ENCODE results near the gene RNF13.

Gene RNF13

DNA sequence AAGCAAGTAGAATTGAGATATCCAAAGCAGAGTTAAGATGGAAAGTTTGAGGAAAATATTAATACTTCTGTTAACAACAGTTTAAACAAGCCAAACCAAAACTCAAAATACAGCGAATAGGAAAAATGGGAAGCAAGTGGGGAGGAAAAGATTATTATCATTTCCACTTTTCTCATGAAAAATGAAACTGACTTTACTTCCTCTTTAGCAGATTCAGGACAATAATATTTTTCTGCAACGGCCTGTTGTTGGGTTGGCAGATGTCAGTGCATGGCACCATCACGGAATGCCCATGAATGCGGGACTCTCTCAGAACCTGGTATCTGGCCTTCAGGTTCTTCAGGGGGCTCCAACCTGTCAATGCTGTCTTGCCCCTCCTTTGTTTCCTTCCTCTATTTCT, 31.8 kb upstream of the RNF13 start:
- TF ChIP-seq, protein P1, sequence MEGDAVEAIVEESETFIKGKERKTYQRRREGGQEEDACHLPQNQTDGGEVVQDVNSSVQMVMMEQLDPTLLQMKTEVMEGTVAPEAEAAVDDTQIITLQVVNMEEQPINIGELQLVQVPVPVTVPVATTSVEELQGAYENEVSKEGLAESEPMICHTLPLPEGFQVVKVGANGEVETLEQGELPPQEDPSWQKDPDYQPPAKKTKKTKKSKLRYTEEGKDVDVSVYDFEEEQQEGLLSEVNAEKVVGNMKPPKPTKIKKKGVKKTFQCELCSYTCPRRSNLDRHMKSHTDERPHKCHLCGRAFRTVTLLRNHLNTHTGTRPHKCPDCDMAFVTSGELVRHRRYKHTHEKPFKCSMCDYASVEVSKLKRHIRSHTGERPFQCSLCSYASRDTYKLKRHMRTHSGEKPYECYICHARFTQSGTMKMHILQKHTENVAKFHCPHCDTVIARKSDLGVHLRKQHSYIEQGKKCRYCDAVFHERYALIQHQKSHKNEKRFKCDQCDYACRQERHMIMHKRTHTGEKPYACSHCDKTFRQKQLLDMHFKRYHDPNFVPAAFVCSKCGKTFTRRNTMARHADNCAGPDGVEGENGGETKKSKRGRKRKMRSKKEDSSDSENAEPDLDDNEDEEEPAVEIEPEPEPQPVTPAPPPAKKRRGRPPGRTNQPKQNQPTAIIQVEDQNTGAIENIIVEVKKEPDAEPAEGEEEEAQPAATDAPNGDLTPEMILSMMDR (IDR thresholded peaks at IDR 0.05; ENCODE audit: low read depth, low read length): no peak
- Histone ChIP-seq H3K4me1 (no peaks in the 10 kb centered on the region), H3K9me3 (no peaks in the 10 kb centered on the region)

DNA sequence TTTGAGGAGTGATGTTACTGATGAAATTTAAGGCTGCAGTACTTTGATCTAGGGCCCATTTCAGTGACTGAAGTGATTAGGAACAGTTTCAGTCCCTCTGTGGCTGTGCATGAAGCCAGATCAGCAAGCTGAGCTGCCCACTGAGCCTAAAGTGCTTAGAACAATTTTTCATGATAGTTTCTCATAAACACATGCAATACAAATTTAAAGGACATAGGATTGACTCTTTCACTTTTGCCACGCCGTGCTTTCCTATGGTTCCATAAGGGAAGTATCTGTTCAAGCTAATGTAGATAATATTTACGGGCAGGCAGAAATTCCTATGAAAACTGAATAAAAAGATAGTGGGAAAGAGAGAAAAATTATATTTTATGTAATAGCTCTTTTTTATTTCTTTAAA, 31.3 kb upstream of the RNF13 start:
- Histone ChIP-seq H3K4me3 (ENCODE audit: low read depth, low read length) (no peak overlapping the region), H3K9me3 (no peaks in the 10 kb centered on the region), H3K27me3 (no peaks in the 10 kb centered on the region), H3K36me3 (no peaks in the 10 kb centered on the region), H3K4me1 (no peaks in the 10 kb centered on the region)
- DNase-seq: no peak
- TF ChIP-seq, protein P1 (IDR thresholded peaks at IDR 0.05; ENCODE audit: low read depth, low read length): no peak

More for the DNA sequence above, 31.8 kb upstream of the RNF13 start:
- Histone ChIP-seq H3K36me3 (no peaks in the 10 kb centered on the region), H3K4me3 (ENCODE audit: low read depth, low read length) (no peak overlapping the region), H3K27me3 (no peaks in the 10 kb centered on the region)
- DNase-seq: no peak

DNA sequence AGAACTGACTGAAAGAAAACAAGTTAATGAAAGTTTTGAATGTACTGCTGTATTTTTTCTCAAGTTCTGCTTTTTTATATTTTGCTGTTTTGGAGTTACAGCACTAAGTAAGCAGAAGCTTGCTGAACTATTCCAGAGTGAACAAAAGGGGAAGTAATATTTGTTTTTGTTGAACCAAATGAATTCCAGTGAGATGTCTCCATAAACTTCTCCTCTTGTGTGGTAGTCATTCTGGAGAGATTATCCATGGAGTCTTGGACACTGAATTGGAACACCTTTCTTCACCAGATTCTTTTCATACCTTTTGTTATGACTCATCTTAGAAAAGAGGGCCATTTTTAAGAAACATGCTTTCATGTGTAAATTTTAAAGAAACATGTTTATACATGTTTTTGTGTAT, 29.4 kb upstream of the RNF13 start:
- Histone ChIP-seq H3K36me3 (no peaks in the 10 kb centered on the region), H3K9me3 (no peaks in the 10 kb centered on the region), H3K4me1 (no peaks in the 10 kb centered on the region), H3K4me3 (ENCODE audit: low read depth, low read length) (no peak overlapping the region), H3K27me3 (peaks cover 9% of the 10 kb centered on the region)
- DNase-seq: no peak
- TF ChIP-seq, protein P1 (IDR thresholded peaks at IDR 0.05; ENCODE audit: low read depth, low read length): no peak

DNA sequence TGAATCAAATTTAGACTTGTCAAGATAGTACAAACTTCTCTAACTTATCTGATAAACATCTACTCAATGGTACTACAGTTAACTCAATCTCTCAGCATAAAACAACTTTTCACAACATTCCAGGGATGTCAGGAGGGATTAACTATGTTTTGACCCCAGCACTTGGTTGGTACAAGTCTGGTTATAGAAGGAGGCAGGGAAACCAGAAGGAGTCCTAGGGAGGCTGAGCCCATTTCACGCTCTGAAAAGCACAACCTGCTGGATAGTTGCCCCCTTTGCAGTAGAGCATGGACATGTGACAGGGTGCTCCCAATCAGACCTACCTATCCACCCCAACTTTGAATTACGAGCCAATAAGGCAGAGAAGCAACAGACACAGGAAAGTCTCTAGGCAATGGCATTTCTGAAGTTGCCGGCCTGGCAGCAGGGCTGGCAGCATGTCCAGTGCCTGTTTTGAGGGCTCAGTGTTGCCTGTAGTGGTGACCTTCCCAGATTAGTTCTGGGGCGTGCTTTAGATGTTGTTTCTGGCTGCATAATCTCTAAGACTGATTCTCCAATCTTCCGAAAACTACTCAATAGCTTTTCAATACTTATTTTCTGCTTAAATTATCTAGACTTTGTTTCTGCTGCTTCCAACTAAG, 28.8 kb upstream of the RNF13 start:
- H3K4me1 ChIP-seq: no peaks in the 10 kb centered on the region
- no peaks in the 10 kb centered on the region for H3K36me3 ChIP-seq
- no peak for DNase-seq
- H3K9me3 ChIP-seq: no peaks in the 10 kb centered on the region
- TF ChIP-seq, protein P1 (IDR thresholded peaks at IDR 0.05; ENCODE audit: low read depth, low read length): no peak
- peaks cover 9% of the 10 kb centered on the region for H3K27me3 ChIP-seq
- H3K4me3 ChIP-seq (ENCODE audit: low read depth, low read length): no peak overlapping the region

DNA sequence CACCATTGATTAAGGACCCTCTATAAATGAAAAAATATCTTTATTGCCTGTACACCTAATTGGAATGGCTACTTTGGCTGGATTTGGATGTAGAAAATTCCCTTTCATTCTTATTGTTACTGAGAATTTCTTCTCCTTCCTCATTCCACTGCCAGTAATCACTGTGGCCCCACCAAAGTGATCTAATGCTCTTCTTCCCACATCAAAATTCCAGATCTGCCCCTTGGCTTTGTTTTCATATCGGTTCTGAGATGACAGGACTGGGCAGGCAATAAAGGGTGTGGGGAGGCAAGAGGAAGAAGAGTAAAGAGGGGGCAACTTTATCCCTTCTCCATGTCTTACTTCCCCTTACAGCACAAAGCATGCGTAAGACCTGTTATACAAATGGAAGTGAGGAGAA, 22.7 kb upstream of the RNF13 start:
- H3K4me3 ChIP-seq (ENCODE audit: low read depth, low read length): no peak overlapping the region
- no peak for DNase-seq
- no peaks in the 10 kb centered on the region for H3K9me3 ChIP-seq
- H3K36me3 ChIP-seq: no peaks in the 10 kb centered on the region
- TF ChIP-seq, protein P1 (IDR thresholded peaks at IDR 0.05; ENCODE audit: low read depth, low read length): no peak
- peaks cover 44% of the 10 kb centered on the region for H3K27me3 ChIP-seq
- no peaks in the 10 kb centered on the region for H3K4me1 ChIP-seq

DNA sequence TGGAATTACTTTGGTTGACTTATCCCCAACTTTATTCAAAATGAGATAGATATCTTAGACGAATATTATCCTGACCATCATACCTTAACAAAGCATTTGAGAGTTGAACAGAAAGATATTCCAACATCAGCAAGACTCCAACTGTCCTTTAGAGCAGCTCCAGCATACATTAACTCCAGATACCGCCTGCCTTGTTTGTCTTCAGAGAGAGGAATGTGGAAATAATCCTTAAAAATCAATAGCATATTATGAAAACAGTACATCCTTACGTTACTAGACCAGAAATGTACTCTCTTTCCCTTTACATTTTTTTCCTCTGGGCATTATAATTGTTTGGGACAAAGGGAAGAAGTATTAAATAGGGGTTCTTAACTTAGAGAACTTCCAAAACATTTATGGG, 22.3 kb upstream of the RNF13 start:
- DNase-seq: no peak
- Histone ChIP-seq H3K9me3 (no peaks in the 10 kb centered on the region), H3K4me3 (ENCODE audit: low read depth, low read length) (no peak overlapping the region), H3K27me3 (peaks cover 44% of the 10 kb centered on the region), H3K36me3 (no peaks in the 10 kb centered on the region), H3K4me1 (no peaks in the 10 kb centered on the region)
- TF ChIP-seq, protein P1 (IDR thresholded peaks at IDR 0.05; ENCODE audit: low read depth, low read length): no peak

All from BE2C (cell line).